ENCODE measurements around the gene RPL7L1.

Gene RPL7L1

DNA sequence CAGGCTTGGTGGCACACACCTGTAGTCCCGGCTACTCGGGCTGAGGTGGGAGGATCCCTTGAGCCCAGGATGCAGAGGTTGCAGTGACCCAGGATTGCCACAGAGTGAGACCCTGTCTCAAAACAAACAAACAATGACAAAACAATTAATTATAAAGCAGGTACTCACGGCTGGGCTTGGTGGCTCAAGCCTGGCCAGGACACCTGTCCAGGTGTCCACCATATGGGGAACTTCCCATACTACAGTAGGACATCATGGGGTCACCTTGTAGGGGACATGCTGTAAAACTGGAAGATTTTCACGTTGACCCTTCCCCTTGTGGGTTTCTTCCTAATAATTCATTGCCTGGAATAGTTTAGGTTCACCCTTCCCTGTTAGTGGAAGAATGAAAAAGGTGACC lies 30.7 kb upstream of the RPL7L1 start:
- TF ChIP-seq, protein P1, sequence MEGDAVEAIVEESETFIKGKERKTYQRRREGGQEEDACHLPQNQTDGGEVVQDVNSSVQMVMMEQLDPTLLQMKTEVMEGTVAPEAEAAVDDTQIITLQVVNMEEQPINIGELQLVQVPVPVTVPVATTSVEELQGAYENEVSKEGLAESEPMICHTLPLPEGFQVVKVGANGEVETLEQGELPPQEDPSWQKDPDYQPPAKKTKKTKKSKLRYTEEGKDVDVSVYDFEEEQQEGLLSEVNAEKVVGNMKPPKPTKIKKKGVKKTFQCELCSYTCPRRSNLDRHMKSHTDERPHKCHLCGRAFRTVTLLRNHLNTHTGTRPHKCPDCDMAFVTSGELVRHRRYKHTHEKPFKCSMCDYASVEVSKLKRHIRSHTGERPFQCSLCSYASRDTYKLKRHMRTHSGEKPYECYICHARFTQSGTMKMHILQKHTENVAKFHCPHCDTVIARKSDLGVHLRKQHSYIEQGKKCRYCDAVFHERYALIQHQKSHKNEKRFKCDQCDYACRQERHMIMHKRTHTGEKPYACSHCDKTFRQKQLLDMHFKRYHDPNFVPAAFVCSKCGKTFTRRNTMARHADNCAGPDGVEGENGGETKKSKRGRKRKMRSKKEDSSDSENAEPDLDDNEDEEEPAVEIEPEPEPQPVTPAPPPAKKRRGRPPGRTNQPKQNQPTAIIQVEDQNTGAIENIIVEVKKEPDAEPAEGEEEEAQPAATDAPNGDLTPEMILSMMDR (IDR thresholded peaks at IDR 0.05; ENCODE audit: insufficient read depth, low read depth, low read length, missing control alignments): no peak
- no peak for DNase-seq (ENCODE audit: low read depth)
- H3K4me3 ChIP-seq (ENCODE audit: low read depth, low read length): no peak overlapping the region

DNA sequence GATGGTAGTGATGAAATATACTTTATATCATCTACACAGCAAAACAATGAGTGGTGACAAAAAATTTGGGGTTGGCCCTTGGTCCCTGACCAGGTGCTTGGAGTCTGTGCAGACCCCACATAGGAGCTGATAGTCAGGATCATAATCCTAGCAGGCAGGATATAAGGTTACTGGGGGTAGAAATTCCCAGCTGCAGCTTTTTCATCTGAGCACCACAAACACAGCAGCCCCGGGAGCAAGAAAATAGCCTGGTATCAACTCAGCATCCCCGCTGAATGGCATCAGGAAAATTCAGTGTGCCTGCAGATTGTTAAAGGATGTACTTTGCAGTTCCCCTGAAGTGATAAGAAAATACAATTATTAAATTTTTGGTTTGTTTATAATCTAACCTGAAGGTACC lies 27.8 kb upstream of the RPL7L1 start:
- TF ChIP-seq, protein P1 (IDR thresholded peaks at IDR 0.05; ENCODE audit: insufficient read depth, low read depth, low read length, missing control alignments): no peak
- H3K4me3 ChIP-seq (ENCODE audit: low read depth, low read length): no peak overlapping the region
- no peak for DNase-seq (ENCODE audit: low read depth)

DNA sequence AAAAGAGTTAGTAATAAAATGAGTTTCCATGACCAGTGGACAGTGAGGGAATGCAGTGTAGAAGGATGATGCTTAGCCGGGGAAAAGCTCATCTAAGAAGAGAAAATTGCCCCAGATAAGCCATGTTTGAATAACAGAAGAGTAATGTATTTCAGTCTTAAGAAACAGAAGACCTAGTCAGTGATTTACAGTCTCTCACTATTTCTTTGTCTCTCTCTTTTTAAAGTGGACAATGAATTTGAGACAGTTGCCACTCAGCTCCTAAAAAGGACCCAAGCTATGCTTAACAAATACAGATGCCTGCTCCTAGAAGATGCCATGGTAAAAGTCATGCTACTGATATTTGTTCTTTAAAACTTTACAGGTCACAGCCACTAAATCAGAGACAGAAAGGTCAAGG lies 19.4 kb upstream of the RPL7L1 start:
- H3K4me3 ChIP-seq (ENCODE audit: low read depth, low read length): no peak overlapping the region
- no peak for DNase-seq (ENCODE audit: low read depth)
- TF ChIP-seq, protein P1 (IDR thresholded peaks at IDR 0.05; ENCODE audit: insufficient read depth, low read depth, low read length, missing control alignments): no peak

DNA sequence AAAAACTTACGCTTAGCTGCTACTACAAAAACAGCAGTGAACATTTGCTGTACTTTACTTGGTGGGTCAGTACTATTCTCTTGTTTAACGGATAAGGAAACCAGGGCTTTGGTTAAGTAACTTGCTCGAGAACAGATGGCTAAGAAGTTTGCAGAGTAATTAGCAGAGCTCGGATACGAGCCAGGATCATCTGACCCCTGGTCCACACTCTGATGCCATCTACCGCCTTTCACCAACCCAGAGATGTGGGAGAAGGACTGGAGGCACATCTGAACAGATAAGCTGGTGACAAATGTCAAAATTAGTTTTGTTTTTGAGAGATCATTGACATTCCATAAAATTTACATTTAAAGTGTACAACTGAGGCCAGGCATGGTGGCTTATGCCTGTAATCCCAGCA lies 18.9 kb upstream of the RPL7L1 start:
- no peak overlapping the region for H3K4me3 ChIP-seq (ENCODE audit: low read depth, low read length)
- TF ChIP-seq, protein P1 (IDR thresholded peaks at IDR 0.05; ENCODE audit: insufficient read depth, low read depth, low read length, missing control alignments): no peak
- no peak for DNase-seq (ENCODE audit: low read depth)

DNA sequence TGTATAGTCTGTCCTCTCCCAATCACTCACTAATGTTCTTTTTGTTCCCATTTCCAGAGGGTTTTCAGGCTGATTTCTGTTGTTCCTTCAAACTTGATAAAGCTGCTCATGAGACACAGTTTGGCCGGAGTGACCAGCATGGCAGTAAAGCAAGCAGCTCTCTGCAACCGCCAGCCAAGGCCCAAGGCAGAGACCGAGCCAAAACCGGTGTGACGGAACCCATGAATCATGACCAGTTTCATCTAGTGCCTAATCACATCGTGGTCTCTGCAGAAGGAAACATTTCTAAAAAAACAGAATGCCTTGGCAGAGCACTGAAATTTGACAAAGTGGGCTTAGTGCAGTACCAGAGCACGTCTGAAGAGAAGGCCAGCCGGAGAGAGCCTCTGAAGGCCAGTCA lies 14.8 kb upstream of the RPL7L1 start:
- TF ChIP-seq, protein P1 (IDR thresholded peaks at IDR 0.05; ENCODE audit: insufficient read depth, low read depth, low read length, missing control alignments): no peak
- no peak overlapping the region for H3K4me3 ChIP-seq (ENCODE audit: low read depth, low read length)
- DNase-seq (ENCODE audit: low read depth): no peak

DNA sequence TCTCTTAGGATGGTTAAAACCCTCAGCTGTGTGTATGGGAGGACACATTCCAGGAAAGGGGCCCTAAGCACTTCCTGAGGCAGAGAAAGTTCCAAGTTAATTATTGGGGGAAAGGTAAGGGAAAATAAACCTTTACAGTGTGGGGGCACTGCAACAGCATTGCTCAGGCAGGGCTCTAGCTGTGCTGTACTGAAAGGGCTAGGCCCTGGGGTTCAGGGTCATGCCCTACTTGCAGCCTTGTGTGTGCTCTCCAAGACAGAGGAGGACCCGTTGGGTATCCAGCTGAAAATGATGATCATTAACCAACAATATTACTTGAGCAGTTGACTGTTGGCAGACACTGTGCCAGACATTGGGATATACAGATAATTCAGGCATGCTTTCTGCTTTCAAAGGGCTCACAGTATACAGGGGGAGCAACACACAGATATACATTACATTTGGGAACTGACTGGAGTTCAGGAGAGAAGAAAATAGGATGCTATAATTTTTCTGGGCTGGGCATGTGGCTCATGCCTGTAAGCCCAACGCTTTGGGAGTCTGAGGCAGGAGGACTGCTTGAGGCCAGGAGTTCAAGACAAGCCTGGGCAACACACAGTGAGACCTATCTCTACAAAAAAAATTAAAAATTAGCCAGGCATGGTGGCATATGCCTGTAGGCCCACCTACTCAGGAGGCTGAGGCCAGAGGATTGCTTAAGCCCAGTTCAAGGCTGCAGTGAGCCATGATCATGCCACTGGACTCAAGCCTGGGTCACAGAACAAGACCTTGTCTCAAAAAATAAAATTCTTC lies 9.1 kb upstream of the RPL7L1 start:
- no peak for DNase-seq (ENCODE audit: low read depth)
- no peak overlapping the region for H3K4me3 ChIP-seq (ENCODE audit: low read depth, low read length)
- TF ChIP-seq, protein P1 (IDR thresholded peaks at IDR 0.05; ENCODE audit: insufficient read depth, low read depth, low read length, missing control alignments): no peak

DNA sequence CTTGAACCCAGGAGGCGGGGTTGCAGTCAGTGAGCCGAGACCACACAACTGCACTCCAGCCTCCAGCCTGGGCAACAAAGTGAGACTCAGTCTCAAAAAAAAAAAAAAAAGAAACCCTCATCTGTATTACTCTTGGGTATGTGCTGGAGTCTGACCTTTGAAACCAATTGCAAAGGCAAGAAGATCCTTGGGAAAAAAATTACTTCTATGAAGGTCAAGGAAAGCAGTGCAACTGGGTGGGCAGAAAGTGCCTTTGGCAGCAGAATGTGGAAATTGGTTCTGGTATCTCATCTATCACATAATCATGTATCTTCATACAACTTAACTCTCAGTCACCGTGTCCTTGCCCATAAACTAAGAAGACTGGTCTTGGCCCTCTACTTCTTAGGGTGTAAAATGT lies 7.7 kb upstream of the RPL7L1 start:
- TF ChIP-seq, protein P1 (IDR thresholded peaks at IDR 0.05; ENCODE audit: insufficient read depth, low read depth, low read length, missing control alignments): no peak
- no peak for DNase-seq (ENCODE audit: low read depth)
- no peak overlapping the region for H3K4me3 ChIP-seq (ENCODE audit: low read depth, low read length)
